Umbilical cord (tissue), 2 donors: Measurements from ENCODE around the gene UBE2L6. TPM values are rescaled to one million over a fixed set of nuclear protein-coding genes. Genes with fewer than 3 reads are reported as not detected.

Experiments
- DNase-seq: peaks from one replicate; pipeline ENCODE4 v3.0.0-alpha.2; 2015; ENCODE audit warnings: low spot score
- total RNA-seq: library from RNA; depleted of rRNA; stranded (reverse); fragments of >200 nt; gene quantifications from one replicate; pipeline ENCODE4 v1.2.3, GENCODE V29; 2014; ENCODE audit warnings: low replicate concordance; ENCODE audit not compliant: insufficient read depth

UBE2L6 gene
- total RNA-seq: 26.5 TPM

DNA sequence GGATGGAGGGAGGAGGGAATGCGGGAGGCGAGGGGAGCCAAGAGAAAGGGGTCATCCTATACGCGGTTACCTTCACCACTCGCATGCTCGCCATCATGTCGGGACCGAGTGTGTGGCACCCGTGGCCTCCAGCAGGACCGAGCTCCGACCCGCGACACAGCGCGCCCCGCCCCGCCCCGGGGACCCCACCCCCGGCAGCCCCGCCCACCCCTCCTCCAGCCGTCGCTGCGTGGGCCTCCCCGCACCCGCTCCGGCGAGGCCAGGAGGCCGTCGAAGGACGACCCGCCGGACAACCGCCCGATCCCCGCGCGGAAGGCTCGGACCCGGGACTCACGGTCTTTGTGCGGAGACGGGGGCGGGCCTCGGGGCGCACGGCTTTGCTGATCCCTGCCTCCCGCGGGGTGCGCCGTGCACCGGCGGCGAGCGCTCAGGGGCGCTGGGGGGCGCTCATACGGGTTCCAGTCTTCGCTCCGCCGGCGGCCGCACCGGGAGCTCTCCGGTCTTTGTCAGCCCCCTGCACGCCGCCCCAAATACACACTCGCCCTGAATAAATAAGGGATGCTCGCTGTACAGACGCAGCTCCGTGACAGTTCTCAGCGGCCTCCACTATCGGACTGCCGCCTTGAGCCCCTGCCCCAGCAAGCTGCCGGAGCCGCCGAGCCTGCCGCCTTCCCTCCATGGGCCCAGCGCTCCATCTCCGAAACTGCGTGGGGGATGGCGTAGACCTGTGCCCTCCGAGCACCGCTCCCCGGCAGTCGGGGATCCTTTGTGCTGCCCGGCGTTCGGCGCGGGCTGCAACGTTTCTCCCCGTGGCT, at the start of gene UBE2L6:
UBE2L6 (minus strand) TSS at position 158 of the 815 bp plus-strand sequence; CDS start at position 97, 61 bp downstream.
- peak; percentile 55 for DNase-seq

DNA sequence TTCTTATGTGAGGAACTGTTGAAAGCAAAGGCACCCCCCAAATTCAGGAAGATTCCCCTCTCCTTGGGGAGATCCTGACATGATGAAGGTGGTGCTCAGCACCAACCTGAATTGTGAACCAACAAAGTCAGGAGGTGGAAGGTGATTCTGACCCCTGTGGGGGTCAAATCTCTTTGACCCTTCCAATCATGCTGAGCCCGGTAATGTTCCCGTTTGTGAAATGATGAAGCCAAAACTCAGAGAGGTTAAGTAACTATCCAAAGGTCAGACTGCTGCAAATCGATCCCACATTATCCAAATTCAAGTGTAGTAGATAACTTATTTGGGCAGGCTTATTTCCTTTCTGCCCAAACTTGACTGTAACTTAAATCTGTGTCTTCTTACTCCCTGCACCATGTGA, 49.1 kb upstream of the UBE2L6 start:
- DNase-seq: no peak

DNA sequence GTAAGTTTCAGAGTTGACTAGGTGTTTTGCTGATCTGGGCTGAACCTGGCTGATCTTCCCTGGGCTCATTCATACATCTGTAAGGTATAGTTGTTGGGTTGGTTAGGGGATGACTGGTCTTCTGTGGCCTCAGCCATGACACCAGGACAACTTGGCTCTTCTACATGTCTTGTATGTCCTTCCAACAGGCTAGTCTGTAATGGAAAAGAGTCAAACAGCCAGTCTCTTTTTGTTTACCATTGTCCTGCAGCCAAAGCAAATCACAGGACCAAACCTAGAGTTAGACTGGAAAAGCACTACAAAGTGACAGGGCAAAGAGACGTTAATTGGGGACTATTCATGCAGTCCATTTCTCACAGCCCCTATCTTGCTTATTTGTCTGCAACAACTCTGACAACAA, 47.8 kb upstream of the UBE2L6 start:
- DNase-seq: no peak

GRCh38 chr11:57614234-57614772, 46.8 kb upstream of the UBE2L6 start:
- no peak for DNase-seq

DNA sequence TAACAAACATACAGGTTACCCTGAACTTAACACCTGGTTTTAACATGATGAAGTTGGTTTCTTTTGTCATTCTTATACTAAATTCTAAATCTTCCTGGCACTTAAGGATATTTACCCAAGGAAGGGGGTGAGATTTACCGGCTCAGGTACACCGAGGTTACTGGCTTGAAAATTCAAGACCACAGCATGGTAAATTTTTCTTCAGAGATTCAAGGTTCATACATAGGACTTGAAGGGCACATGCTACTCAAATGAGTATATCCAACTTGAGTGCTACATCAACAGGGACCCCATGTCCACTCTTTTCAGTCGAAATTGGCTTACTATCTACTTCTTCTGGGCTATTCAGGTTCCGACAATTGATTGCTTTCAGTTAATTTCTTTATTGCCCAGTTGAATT, 42.7 kb upstream of the UBE2L6 start:
- no peak for DNase-seq

- no peak for DNase-seq
Measured at GRCh38 chr11:57605028-57605420, 37.6 kb upstream of the UBE2L6 start.

GRCh38 chr11:57604296-57605027, 37.0 kb upstream of the UBE2L6 start:
- no peak for DNase-seq

DNA sequence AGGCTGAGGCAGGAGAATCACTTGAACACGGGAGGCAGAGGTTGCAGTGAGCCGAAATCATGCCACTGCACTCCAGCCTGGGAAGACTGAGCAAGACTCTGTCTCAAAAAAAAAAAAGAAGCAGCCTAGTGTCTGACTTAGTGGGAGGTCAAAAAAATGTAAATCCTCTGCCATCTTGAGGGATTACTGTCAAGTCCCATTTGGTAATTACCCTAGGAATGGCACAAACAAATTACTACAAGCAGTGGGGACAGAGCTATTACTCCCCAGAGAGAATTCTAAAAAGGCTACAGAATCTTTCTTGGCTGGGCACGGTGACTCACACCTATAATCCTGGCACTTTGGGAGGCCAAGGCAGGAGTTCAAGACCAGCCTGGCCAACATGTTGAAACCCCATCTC, 33.8 kb upstream of the UBE2L6 start:
- no peak for DNase-seq

- DNase-seq: no peak
Measured at GRCh38 chr11:57599381-57599780, 31.9 kb upstream of the UBE2L6 start.

DNA sequence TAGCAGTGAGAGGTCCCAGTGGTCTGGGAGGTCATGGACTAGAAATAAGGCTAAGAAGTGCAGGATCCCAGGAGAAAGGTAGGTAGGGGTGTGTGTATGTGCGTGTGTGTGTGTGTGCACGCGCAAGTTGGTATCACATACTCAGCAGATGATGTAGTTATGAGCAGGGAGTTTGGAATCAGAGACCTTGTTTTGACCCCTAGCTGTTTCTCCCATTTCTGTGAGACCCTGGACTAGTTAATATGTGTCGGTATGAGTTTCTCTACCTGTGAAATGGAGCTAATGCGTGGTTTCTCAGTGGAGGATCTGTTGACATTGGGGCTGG, 31.3 kb upstream of the UBE2L6 start:
- peak; percentile 49 for DNase-seq

DNA sequence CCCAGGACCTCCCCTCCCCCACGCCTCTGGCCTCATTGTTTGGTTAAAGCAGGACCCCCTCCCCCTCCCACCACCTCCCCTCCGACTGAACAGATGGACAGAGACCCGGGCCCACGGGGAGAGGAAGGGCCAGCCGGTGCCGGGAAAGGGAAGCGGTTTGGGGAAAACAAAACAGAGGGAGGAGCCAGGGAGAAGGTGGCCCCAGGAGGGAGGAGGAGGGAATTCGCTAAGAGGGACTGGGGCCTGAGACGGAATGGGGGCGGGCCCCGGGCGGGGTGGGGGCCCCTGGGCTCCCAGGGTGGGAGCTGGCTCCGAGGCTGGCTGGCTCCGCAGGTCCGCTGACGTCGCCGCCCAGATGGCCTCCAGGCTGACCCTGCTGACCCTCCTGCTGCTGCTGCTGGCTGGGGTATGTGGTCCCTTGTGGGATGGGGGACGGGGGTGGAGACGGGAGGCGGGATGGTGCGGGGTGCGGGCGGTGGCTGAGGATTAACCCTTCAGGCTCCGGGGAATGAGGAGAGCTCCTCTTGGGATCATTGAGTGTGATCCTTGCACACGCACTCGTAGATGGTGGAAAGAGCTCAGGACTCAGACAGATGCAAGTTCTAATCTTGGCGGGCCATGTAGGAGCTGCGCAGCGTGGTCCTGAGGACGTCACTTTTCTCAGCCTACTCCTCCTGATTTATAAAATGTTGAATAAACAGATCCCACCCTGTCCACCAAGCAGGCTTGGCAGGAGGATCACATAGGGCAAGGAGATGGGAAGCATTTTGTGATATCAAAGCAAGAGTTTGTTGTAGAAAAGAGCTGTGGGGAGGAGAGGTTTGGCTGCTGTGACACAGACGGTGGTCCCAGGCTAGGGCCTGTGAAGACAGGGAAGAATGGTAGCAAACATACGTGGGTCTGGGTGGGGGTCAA, 30.7 kb upstream of the UBE2L6 start:
- peak; percentile 88 for DNase-seq

DNA sequence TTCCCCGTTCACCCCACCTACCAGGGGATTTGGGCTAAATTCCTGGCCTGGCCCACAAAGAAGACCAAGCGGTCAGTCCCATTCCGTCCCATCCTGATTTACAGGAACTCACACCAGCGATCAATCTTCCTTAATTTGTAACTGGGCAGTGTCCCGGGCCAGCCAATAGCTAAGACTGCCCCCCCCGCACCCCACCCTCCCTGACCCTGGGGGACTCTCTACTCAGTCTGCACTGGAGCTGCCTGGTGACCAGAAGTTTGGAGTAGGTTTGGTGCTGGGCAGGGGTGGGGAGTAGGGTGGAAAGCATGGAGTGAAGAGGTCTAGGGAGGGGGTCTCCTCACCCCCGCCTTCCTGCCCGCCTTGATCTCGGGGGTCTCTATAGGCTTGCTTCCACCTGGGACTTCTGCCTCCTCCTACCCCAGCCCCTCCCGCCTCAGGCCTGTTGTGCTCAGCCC, 30.0 kb upstream of the UBE2L6 start, which contains the start of gene SERPING1:
SERPING1 (plus strand) TSS at position 225 of the 455 bp plus-strand sequence. CDS start 586 bp downstream, outside the sequence.
- peak; percentile 44 for DNase-seq

DNA sequence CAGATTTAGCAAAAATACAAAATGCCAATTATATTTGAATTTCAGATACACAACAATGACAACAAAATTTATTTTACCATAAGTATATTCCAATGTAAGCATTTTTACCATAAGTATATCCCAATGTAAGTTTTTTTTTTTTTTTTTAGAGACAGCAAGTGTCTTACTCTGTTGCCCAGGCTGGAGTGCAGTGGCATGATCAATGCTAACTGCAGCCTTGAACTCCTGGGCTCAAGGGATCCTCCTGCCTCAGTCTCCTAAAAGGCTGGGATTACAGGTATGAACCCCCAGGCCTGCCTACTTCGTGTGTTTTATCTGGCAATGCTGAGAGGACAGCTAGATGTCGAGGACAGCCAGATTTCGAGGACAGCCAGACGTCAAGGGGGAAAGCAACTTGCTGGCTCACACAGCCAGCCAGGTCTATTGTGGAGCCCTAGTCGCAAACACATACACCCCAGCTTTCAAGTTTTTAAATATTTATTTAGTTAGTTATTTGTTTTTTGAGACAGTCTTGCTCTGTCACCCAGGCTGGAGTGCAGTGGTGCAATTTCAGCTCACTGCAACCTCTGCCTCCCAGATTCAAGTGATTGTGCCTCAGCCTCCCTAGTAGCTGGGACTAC, 28.9 kb upstream of the UBE2L6 start:
- no peak for DNase-seq

- DNase-seq: no peak
Measured at GRCh38 chr11:57588046-57588710, 20.7 kb upstream of the UBE2L6 start.

DNA sequence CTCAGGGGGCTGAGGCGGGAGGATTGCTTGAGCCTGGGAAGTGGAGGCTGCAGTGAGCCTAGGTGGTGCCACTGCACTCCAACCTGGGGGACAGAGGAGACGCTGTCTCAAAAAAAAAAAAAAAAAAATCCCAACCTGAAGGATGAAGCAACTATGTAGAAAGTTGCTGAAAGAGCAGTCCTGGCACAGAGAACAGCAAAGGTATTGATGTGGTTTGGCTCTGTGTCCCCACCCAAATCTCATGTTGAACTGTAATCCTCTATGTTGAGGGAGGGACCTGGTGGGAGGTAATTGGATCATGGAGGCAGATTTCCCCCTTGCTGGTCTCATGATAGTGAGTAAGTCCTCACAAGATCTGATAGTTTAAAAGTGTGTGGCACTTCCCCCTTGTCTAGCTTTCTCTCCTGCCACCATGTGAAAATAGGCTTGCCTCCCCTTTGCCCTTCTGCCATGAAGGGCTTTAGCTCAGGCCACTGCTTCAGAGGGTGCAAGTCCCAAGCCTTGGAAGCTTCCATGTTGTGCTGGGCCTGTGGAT, 19.3 kb upstream of the UBE2L6 start:
- no peak for DNase-seq

GRCh38 chr11:57585301-57585700, 17.8 kb upstream of the UBE2L6 start:
- DNase-seq: no peak

GRCh38 chr11:57584341-57584740, 16.9 kb upstream of the UBE2L6 start:
- no peak for DNase-seq

GRCh38 chr11:57574061-57574460, 6.6 kb upstream of the UBE2L6 start:
- DNase-seq: no peak

DNA sequence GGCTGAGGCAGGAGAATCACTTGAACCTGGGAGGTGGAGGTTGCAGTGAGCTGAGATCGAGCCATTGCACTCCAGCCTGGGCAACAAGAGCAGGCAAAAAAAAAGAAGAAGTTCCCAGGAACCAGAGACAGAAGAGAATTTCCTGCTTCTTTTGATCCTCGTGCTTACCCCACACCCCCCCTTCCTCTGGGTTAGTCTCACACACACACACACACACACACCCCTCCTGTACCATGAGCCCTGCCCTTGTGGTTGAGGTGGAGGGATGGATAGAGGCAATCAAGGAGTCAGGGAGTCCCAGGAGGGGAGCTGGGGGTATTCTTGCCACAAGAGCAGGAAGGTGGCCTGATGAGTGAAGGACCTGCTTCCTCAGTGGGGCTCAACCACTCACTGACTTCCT, 4.1 kb upstream of the UBE2L6 start:
- DNase-seq: no peak

- peak; percentile 81 for DNase-seq
Measured at GRCh38 chr11:57568330-57568766, 876 bp upstream of the UBE2L6 start.
